Transverse colon (tissue), 4 donors: Measurements from ENCODE around the gene RHOF.
A peak's percentile ranks its signal among the peaks of the same experiment; 100 is the strongest.

ENCODE experiments used
- POLR2A ChIP-seq: fragments of 450-650 bp; IDR thresholded peaks from one replicate; pipeline ENCODE4 v1.6.1; 2016; ENCODE audit warnings: antibody characterized with exemption, mild to moderate bottlenecking, moderate library complexity
- POLR2AphosphoS5 ChIP-seq, 3 donors: sonication (generic); formaldehyde crosslinking; IDR thresholded peaks; one replicate each; pipeline ENCODE4 v1.6.1; 2016; ENCODE audit warnings: antibody characterized with exemption in 3 of 3
- TF ChIP-seq, protein P1 (sequence below), 5 experiments: fragments of 200-600 bp in 3 of 5; fragments of 450-650 bp in 2 of 5; sonication (generic) in 3 of 5; IDR thresholded peaks; 1 replicate in 2 of 5; 2 replicates in 3 of 5; pipeline ENCODE4 v1.5.1; 2016 to 2017; ENCODE audit warnings: antibody characterized with exemption in 5 of 5, inconsistent platforms in 3 of 5, mild to moderate bottlenecking in 2 of 5, moderate library complexity in 1 of 5

GRCh38 chr12:121803861-121804416, 10.5 kb upstream of the RHOF start, which contains the start of gene SETD1B:
- TF ChIP-seq, protein P1, sequence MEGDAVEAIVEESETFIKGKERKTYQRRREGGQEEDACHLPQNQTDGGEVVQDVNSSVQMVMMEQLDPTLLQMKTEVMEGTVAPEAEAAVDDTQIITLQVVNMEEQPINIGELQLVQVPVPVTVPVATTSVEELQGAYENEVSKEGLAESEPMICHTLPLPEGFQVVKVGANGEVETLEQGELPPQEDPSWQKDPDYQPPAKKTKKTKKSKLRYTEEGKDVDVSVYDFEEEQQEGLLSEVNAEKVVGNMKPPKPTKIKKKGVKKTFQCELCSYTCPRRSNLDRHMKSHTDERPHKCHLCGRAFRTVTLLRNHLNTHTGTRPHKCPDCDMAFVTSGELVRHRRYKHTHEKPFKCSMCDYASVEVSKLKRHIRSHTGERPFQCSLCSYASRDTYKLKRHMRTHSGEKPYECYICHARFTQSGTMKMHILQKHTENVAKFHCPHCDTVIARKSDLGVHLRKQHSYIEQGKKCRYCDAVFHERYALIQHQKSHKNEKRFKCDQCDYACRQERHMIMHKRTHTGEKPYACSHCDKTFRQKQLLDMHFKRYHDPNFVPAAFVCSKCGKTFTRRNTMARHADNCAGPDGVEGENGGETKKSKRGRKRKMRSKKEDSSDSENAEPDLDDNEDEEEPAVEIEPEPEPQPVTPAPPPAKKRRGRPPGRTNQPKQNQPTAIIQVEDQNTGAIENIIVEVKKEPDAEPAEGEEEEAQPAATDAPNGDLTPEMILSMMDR (IDR thresholded peaks at IDR 0.05), result no peak
- TF ChIP-seq POLR2A (no peak), POLR2AphosphoS5 (IDR thresholded peaks at IDR 0.05) (peak in 2 of 3 donors; percentile 13 to 27)
